Neural crest cell (in vitro differentiated cells): ENCODE measurements around the gene ANKRD40CL. TPM values are rescaled to one million over a fixed set of nuclear protein-coding genes. Genes with fewer than 3 reads are reported as not detected.

Experiments
- DNase-seq: peaks from one replicate; pipeline ENCODE4 v3.0.0; 2021; ENCODE audit warnings: low read depth, mixed read lengths, low spot score
- H3K27ac Mint-ChIP-seq: one replicate; pipeline ENCODE4 v1.8.0; 2021; ENCODE audit warnings: mild to moderate bottlenecking, mixed read lengths; ENCODE audit not compliant: unreplicated experiment
- H3K27me3 Mint-ChIP-seq: 2 replicates; pipeline ENCODE4 v1.8.0; 2021; ENCODE audit warnings: low read depth, mild to moderate bottlenecking, mixed read lengths
- H3K36me3 Mint-ChIP-seq: 2 replicates; pipeline ENCODE4 v1.8.0; 2021; ENCODE audit warnings: low read depth, mild to moderate bottlenecking, mixed read lengths
- H3K4me1 Mint-ChIP-seq: 2 replicates; pipeline ENCODE4 v1.8.0; 2021; ENCODE audit warnings: mixed read lengths
- H3K4me3 Mint-ChIP-seq: one replicate; pipeline ENCODE4 v1.8.0; 2021; ENCODE audit warnings: mild to moderate bottlenecking, mixed read lengths
- H3K9me3 Mint-ChIP-seq: 2 replicates; pipeline ENCODE4 v1.8.0; 2021; ENCODE audit warnings: mixed read lengths
- total RNA-seq: library from RNA; stranded (reverse); gene quantifications from 2 replicates; pipeline ENCODE4 v1.2.1, GENCODE V29; 2021
- TF ChIP-seq, protein P1 (sequence below): fragments of 200-600 bp; sonication (generic); conservative IDR thresholded peaks from 2 replicates; pipeline ENCODE4 v1.5.0; 2021; ENCODE audit warnings: antibody characterized with exemption, mild to moderate bottlenecking

Gene ANKRD40CL
- total RNA-seq, 1 donor from 2014 or later: not detected

GRCh38 chr17:50771991-50772785 lies 4.9 kb upstream of the ANKRD40CL start:
- Mint-ChIP-seq H3K4me1 (peaks cover 6% of the 10 kb centered on the region), H3K36me3 (no peaks in the 10 kb centered on the region), H3K27ac (no peak overlapping the region), H3K27me3 (no peaks in the 10 kb centered on the region), H3K4me3 (no peak overlapping the region), H3K9me3 (no peaks in the 10 kb centered on the region)
- no peak for DNase-seq
- TF ChIP-seq, protein P1, sequence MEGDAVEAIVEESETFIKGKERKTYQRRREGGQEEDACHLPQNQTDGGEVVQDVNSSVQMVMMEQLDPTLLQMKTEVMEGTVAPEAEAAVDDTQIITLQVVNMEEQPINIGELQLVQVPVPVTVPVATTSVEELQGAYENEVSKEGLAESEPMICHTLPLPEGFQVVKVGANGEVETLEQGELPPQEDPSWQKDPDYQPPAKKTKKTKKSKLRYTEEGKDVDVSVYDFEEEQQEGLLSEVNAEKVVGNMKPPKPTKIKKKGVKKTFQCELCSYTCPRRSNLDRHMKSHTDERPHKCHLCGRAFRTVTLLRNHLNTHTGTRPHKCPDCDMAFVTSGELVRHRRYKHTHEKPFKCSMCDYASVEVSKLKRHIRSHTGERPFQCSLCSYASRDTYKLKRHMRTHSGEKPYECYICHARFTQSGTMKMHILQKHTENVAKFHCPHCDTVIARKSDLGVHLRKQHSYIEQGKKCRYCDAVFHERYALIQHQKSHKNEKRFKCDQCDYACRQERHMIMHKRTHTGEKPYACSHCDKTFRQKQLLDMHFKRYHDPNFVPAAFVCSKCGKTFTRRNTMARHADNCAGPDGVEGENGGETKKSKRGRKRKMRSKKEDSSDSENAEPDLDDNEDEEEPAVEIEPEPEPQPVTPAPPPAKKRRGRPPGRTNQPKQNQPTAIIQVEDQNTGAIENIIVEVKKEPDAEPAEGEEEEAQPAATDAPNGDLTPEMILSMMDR: no peak

GRCh38 chr17:50770346-50770745 lies 3.0 kb upstream of the ANKRD40CL start:
- Mint-ChIP-seq H3K27me3 (no peaks in the 10 kb centered on the region), H3K4me1 (peaks cover 22% of the 10 kb centered on the region), H3K9me3 (no peaks in the 10 kb centered on the region), H3K27ac (no peak overlapping the region), H3K36me3 (no peaks in the 10 kb centered on the region), H3K4me3 (no peak overlapping the region)
- DNase-seq: no peak
- TF ChIP-seq, protein P1: no peak

DNA sequence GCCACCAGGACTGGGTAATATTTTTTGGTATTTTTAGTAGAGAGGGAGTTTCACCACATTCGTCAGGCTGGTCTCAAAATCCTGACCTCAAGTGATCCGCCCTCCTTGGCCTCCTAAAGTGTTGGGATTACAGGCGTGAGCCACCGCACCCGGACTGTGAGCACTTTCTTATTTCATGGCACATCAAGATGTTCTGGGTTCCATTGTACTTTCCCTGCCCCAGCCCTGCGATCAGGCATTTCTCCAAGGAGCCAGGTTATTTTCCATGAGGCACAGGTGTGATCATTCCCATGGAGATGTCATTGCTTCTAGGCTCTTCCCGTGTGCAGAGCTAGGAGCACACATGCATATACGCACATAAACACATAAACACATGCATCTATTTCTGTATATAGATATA lies 2.6 kb upstream of the ANKRD40CL start:
- Mint-ChIP-seq H3K27ac (peak overlapping the region; percentile 41), H3K36me3 (no peaks in the 10 kb centered on the region), H3K27me3 (no peaks in the 10 kb centered on the region), H3K4me1 (peaks cover 27% of the 10 kb centered on the region), H3K9me3 (no peaks in the 10 kb centered on the region), H3K4me3 (no peak overlapping the region)
- DNase-seq: no peak
- TF ChIP-seq, protein P1: no peak

DNA sequence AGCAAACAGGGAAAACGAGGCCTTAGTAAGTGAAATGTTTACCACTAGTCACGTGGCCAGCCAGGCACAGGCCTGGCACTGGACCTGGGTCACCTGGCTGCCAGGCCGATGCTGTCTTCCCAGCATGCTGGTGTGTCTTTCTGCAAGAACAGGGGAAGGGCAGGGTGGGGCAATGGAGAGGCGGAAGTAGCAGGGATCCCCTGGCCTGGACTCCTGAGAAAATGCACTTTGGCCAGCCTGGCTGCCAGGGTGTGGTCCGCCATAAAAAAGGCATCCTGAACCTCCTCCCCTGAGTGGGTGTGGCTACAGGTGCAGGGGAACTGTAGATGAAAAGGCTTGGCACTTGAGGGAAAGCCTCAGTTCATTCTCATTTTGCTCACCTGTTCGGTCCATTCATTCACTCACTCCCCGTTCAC lies 1.0 kb upstream of the ANKRD40CL start:
- TF ChIP-seq, protein P1: no peak
- H3K27ac Mint-ChIP-seq: no peak overlapping the region
- H3K27me3 Mint-ChIP-seq: no peaks in the 10 kb centered on the region
- no peaks in the 10 kb centered on the region for H3K36me3 Mint-ChIP-seq
- no peaks in the 10 kb centered on the region for H3K9me3 Mint-ChIP-seq
- H3K4me3 Mint-ChIP-seq: no peak overlapping the region
- no peak for DNase-seq
- peaks cover 38% of the 10 kb centered on the region for H3K4me1 Mint-ChIP-seq

GRCh38 chr17:50767030-50767429 lies 288 bp downstream of the ANKRD40CL start:
- no peaks in the 10 kb centered on the region for H3K27me3 Mint-ChIP-seq
- H3K36me3 Mint-ChIP-seq: no peaks in the 10 kb centered on the region
- no peak for DNase-seq
- TF ChIP-seq, protein P1: no peak
- H3K4me3 Mint-ChIP-seq: no peak overlapping the region
- H3K27ac Mint-ChIP-seq: no peak overlapping the region
- no peaks in the 10 kb centered on the region for H3K9me3 Mint-ChIP-seq
- peaks cover 42% of the 10 kb centered on the region for H3K4me1 Mint-ChIP-seq
